Keratinocyte (primary cell): Measurements from ENCODE around the gene ID2. TPM values are rescaled to one million over a fixed set of nuclear protein-coding genes. Genes with fewer than 3 reads are reported as not detected.

Experiments used
- DNase-seq: peaks from one replicate; pipeline ENCODE4 v3.0.0-alpha.2; 2011; ENCODE audit warnings: low read depth, missing footprints, low spot score
- FAIRE-seq: peaks from 2 replicates; lab custom pipeline; 2011; peaks lifted over from hg19 to GRCh38; lab: Jason Lieb, UNC
- H2AFZ ChIP-seq: 2 replicates; pipeline ENCODE4 v1.6.0; 2012; ENCODE audit warnings: low read length, control low read depth, inconsistent platforms; ENCODE audit not compliant: control insufficient read depth
- H3K27ac ChIP-seq: 2 replicates; pipeline ENCODE4 v1.5.1; 2011; ENCODE audit warnings: low read length; ENCODE audit not compliant: control insufficient read depth, insufficient read depth
- H3K27me3 ChIP-seq: 3 replicates; pipeline ENCODE4 v1.6.0; 2011; ENCODE audit warnings: low read length; ENCODE audit not compliant: control insufficient read depth, insufficient read depth; ENCODE audit errors: extremely low read depth
- H3K36me3 ChIP-seq, 2 experiments: 2 replicates in 1 of 2; 3 replicates in 1 of 2; pipeline ENCODE4 v1.5.1; 2011; ENCODE audit warnings: low read length in 2 of 2, mild to moderate bottlenecking in 1 of 2; ENCODE audit not compliant: control insufficient read depth in 2 of 2, insufficient read depth in 2 of 2; ENCODE audit errors: extremely low read depth in 1 of 2
- H3K4me1 ChIP-seq: 3 replicates; pipeline ENCODE4 v1.5.1; 2011; ENCODE audit warnings: low read length; ENCODE audit not compliant: control insufficient read depth, insufficient read depth; ENCODE audit errors: extremely low read depth
- H3K4me2 ChIP-seq: 3 replicates; pipeline ENCODE4 v1.6.0; 2011; ENCODE audit warnings: low read depth, low read length; ENCODE audit not compliant: control insufficient read depth, insufficient read depth; ENCODE audit errors: extremely low read depth
- H3K4me3 ChIP-seq, 3 experiments: fragments of 200-600 bp in 1 of 3; sonication (generic) in 1 of 3; 2 replicates in 2 of 3; 3 replicates in 1 of 3; pipeline ENCODE4 v1.5.1; 2011 to 2016; ENCODE audit warnings: low read length in 3 of 3, mild to moderate bottlenecking in 3 of 3, control low read depth in 2 of 3, inconsistent platforms in 1 of 3, low read depth in 1 of 3, mixed read lengths in 1 of 3, mixed run types in 1 of 3, moderate library complexity in 1 of 3; ENCODE audit not compliant: control insufficient read depth in 2 of 3, insufficient read depth in 2 of 3; ENCODE audit errors: extremely low read depth in 1 of 3
- H3K79me2 ChIP-seq: 2 replicates; pipeline ENCODE4 v1.6.0; 2012; ENCODE audit warnings: low read length; ENCODE audit not compliant: control insufficient read depth, insufficient read depth
- H3K9ac ChIP-seq: 3 replicates; pipeline ENCODE4 v1.6.0; 2011; ENCODE audit warnings: low read length; ENCODE audit not compliant: control insufficient read depth, insufficient read depth; ENCODE audit errors: extremely low read depth
- H3K9me1 ChIP-seq: 3 replicates; pipeline ENCODE4 v1.6.0; 2011; ENCODE audit warnings: low read length; ENCODE audit not compliant: control insufficient read depth, insufficient read depth; ENCODE audit errors: extremely low read depth
- H3K9me3 ChIP-seq: 2 replicates; pipeline ENCODE4 v1.5.1; 2012; ENCODE audit warnings: low read depth, low read length; ENCODE audit not compliant: control insufficient read depth
- H4K20me1 ChIP-seq: 3 replicates; pipeline ENCODE4 v1.6.0; 2011; ENCODE audit warnings: low read length; ENCODE audit not compliant: control insufficient read depth, insufficient read depth; ENCODE audit errors: extremely low read depth
- EZH2 ChIP-seq: IDR thresholded peaks from one replicate; pipeline ENCODE4 v1.6.1; 2012; ENCODE audit warnings: inconsistent platforms, mild to moderate bottlenecking, low read length, moderate library complexity
- dilution Hi-C: fragments of 300-500 bp; cut with MboI; formaldehyde crosslinking; loops from one replicate; pipeline ENCODE4 v1.7.0; 2020; ENCODE audit warnings: low sequenced_read_pairs; ENCODE audit not compliant: extremely low pct_ligation_motif_present
- polyA plus RNA-seq, 5 experiments: library from polyadenylated mRNA; depleted of rRNA in 3 of 5; stranded (reverse) in 3 of 5; stranded (forward) in 1 of 5; unstranded in 1 of 5; fragments of >200 nt; gene quantifications; 1 replicate in 1 of 5; 2 replicates in 3 of 5; 3 replicates in 1 of 5; pipeline versions ENCODE4 v1.2.1 to v1.2.3, GENCODE V29; 2011 to 2012; ENCODE audit warnings: missing spikeins in 2 of 5, low read depth in 1 of 5, low replicate concordance in 1 of 5
- TF ChIP-seq, protein P1 (sequence below), 3 experiments: IDR thresholded peaks in 1 of 3; conservative IDR thresholded peaks in 1 of 3; optimal IDR thresholded peaks in 1 of 3; 2 replicates in 2 of 3; 3 replicates in 1 of 3; pipeline versions ENCODE3 to v1.5.1; 2011; ENCODE audit warnings: low read length in 3 of 3, mild to moderate bottlenecking in 3 of 3, moderate library complexity in 2 of 3, control low read depth in 1 of 3, inconsistent platforms in 1 of 3; ENCODE audit not compliant: insufficient read depth in 2 of 3; ENCODE audit errors: extremely low read depth in 1 of 3

Gene ID2
- polyA plus RNA-seq, 1 donor (not counting 4 experiments of a cell fraction or from before 2014, with no cell fraction given) = 6.3 TPM

DNA sequence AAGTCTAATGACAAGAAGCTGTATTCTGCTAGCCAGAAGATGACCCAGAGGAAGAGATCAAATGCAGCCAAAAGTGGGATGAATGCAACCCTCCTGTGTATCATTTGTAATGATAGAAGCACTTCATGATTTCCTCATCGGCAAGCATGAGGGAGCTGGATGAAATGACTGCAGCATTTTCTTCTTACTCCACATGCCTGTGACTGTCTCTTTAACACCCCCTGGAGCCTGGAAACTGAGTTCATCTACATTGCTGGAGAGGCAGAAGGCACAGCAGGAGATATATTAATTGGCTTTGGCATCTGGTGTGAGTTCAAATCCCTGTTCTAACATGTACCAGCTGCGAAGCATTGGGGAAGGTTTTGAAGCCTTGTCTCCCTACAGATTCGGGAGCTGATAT is 37.7 kb downstream of the ID2 start:
- H3K36me3 ChIP-seq = no peaks in the 10 kb centered on the region
- FAIRE-seq = no peak

DNA sequence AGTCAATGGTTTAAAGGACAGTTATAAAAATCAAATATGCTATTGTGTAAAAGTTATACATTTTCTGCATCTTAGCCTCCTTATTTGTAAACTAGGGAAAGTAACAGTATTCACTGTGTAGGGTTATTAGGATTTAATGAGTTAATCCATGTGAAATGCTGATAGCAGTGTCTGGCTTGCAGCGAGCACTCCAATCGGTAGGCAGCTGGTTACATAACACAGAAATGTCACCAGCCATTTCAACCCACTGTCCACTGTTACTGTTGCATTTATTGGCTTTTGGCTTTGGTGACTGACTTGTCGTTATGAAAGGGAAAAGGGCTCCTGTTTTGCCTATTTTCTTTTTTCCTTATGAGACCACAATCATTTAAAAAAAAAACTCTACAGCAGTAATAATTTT is 38.9 kb downstream of the ID2 start:
- dilution Hi-C loops = no loop called here
- Histone ChIP-seq H3K4me3 (no peak overlapping the region), H3K27ac (no peak overlapping the region), H3K27me3 (no peaks in the 10 kb centered on the region), H2AFZ (no peak overlapping the region), H3K36me3 (no peaks in the 10 kb centered on the region), H3K4me2 (no peak overlapping the region), H3K4me1 (no peaks in the 10 kb centered on the region), H3K9me3 (no peaks in the 10 kb centered on the region), H3K9me1 (no peaks in the 10 kb centered on the region), H3K9ac (no peak overlapping the region), H3K79me2 (no peaks in the 10 kb centered on the region), H4K20me1 (no peaks in the 10 kb centered on the region)
- DNase-seq (no peak), FAIRE-seq (no peak)
- no peak for TF ChIP-seq EZH2

More for the DNA sequence above, 37.7 kb downstream of the ID2 start:
- H3K4me2 ChIP-seq = no peak overlapping the region
- dilution Hi-C loops = no loop called here
- H4K20me1 ChIP-seq = no peaks in the 10 kb centered on the region
- H2AFZ ChIP-seq = no peak overlapping the region
- no peak for DNase-seq
- no peaks in the 10 kb centered on the region for H3K9me1 ChIP-seq
- no peak overlapping the region for H3K9ac ChIP-seq
- TF ChIP-seq, protein P1, sequence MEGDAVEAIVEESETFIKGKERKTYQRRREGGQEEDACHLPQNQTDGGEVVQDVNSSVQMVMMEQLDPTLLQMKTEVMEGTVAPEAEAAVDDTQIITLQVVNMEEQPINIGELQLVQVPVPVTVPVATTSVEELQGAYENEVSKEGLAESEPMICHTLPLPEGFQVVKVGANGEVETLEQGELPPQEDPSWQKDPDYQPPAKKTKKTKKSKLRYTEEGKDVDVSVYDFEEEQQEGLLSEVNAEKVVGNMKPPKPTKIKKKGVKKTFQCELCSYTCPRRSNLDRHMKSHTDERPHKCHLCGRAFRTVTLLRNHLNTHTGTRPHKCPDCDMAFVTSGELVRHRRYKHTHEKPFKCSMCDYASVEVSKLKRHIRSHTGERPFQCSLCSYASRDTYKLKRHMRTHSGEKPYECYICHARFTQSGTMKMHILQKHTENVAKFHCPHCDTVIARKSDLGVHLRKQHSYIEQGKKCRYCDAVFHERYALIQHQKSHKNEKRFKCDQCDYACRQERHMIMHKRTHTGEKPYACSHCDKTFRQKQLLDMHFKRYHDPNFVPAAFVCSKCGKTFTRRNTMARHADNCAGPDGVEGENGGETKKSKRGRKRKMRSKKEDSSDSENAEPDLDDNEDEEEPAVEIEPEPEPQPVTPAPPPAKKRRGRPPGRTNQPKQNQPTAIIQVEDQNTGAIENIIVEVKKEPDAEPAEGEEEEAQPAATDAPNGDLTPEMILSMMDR (optimal IDR thresholded peaks at IDR 0.05 in 1 of 3, IDR thresholded peaks at IDR 0.05 in 1 of 3, conservative IDR thresholded peaks at IDR 0.05 in 1 of 3; ENCODE audit: extremely low read depth in 1 of 3, insufficient read depth in 2 of 3, low read length in 3 of 3) = no peak
- TF ChIP-seq EZH2 = no peak
- H3K27me3 ChIP-seq = no peaks in the 10 kb centered on the region
- no peaks in the 10 kb centered on the region for H3K79me2 ChIP-seq
- no peaks in the 10 kb centered on the region for H3K9me3 ChIP-seq
- no peaks in the 10 kb centered on the region for H3K4me1 ChIP-seq
- no peak overlapping the region for H3K27ac ChIP-seq
- no peak overlapping the region for H3K4me3 ChIP-seq

DNA sequence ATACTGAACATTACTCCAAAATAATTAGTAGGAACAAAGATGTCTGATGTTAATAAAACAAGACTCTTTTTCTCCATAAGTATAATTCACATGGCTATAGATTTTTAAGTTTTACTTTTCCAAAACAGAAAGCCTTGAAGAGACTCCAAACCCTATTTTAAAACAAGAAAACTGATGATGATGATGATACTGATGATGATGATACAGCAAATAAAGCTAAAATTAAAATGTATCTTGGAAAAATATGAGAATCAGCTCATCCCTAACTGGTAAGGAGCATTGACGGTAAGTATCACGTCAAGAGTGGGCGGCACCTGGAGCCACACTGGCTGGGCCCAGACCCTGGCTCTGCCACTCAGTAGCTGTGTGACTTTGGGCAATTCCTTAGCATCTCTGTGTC is 39.6 kb downstream of the ID2 start:
- Histone ChIP-seq H3K9me1 (no peaks in the 10 kb centered on the region), H3K4me1 (no peaks in the 10 kb centered on the region), H3K4me3 (no peak overlapping the region), H3K9ac (no peak overlapping the region), H3K27me3 (no peaks in the 10 kb centered on the region), H3K4me2 (no peak overlapping the region), H4K20me1 (no peaks in the 10 kb centered on the region), H3K36me3 (no peaks in the 10 kb centered on the region), H3K79me2 (no peaks in the 10 kb centered on the region), H3K27ac (no peak overlapping the region), H3K9me3 (no peaks in the 10 kb centered on the region), H2AFZ (no peak overlapping the region)
- FAIRE-seq (no peak), DNase-seq (no peak)
- TF ChIP-seq, protein P1 (optimal IDR thresholded peaks at IDR 0.05 in 1 of 3, IDR thresholded peaks at IDR 0.05 in 1 of 3, conservative IDR thresholded peaks at IDR 0.05 in 1 of 3; ENCODE audit: extremely low read depth in 1 of 3, insufficient read depth in 2 of 3, low read length in 3 of 3) = no peak
- no peak for TF ChIP-seq EZH2
- dilution Hi-C loops = no loop called here
